Measurements from ENCODE around the gene ZRANB1.

The ZRANB1 gene

DNA sequence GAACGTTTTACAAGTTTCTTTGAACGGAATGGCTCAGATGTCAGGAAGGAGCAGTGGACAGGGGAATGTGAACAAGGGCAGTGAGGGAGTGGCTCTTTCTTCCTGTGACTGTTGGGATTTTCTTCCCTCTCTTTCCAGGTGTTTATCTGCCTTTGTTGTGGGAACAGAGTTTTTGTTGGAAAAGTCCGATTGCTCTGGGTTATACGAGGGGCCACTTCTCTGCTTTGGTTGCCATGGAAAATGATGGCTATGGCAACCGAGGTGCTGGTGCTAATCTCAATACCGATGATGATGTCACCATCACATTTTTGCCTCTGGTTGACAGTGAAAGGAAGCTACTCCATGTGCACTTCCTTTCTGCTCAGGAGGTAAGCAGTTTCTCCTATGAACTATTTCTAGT lies 41.4 kb downstream of the ZRANB1 start:
- Histone ChIP-seq H3K27me3 (ENCODE audit: insufficient read depth, low read length) (no peaks in the 10 kb centered on the region), H3F3A (ENCODE audit: insufficient read depth, low read length) (no peaks in the 10 kb centered on the region), H3K27ac (ENCODE audit: low read depth, low read length, poor library complexity, severe bottlenecking) (no peak overlapping the region), H3K9me2 (ENCODE audit: low read depth, low read length) (no peaks in the 10 kb centered on the region), H4K20me1 (ENCODE audit: insufficient read depth, low read length) (no peaks in the 10 kb centered on the region), H3K4me3 (ENCODE audit: low read depth, low read length, poor library complexity, severe bottlenecking) (no peak overlapping the region), H3K9me3 (ENCODE audit: low read length) (no peaks in the 10 kb centered on the region), H3K4me2 (ENCODE audit: low read length) (no peak overlapping the region), H3K9ac (ENCODE audit: low read length) (no peak overlapping the region), H2AFZ (ENCODE audit: low read length) (no peak overlapping the region), H3K36me3 (ENCODE audit: insufficient read depth, low read length) (peaks cover 56% of the 10 kb centered on the region), H3K79me2 (ENCODE audit: insufficient read depth, low read length) (no peaks in the 10 kb centered on the region), H3K4me1 (ENCODE audit: insufficient read depth, low read length, severe bottlenecking) (no peaks in the 10 kb centered on the region)
- TF ChIP-seq, protein P1, sequence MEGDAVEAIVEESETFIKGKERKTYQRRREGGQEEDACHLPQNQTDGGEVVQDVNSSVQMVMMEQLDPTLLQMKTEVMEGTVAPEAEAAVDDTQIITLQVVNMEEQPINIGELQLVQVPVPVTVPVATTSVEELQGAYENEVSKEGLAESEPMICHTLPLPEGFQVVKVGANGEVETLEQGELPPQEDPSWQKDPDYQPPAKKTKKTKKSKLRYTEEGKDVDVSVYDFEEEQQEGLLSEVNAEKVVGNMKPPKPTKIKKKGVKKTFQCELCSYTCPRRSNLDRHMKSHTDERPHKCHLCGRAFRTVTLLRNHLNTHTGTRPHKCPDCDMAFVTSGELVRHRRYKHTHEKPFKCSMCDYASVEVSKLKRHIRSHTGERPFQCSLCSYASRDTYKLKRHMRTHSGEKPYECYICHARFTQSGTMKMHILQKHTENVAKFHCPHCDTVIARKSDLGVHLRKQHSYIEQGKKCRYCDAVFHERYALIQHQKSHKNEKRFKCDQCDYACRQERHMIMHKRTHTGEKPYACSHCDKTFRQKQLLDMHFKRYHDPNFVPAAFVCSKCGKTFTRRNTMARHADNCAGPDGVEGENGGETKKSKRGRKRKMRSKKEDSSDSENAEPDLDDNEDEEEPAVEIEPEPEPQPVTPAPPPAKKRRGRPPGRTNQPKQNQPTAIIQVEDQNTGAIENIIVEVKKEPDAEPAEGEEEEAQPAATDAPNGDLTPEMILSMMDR (IDR thresholded peaks at IDR 0.05; ENCODE audit: low read length): no peak
- no peak for TF ChIP-seq EZH2 (IDR thresholded peaks at IDR 0.05; ENCODE audit: borderline replicate concordance, low read length)

DNA sequence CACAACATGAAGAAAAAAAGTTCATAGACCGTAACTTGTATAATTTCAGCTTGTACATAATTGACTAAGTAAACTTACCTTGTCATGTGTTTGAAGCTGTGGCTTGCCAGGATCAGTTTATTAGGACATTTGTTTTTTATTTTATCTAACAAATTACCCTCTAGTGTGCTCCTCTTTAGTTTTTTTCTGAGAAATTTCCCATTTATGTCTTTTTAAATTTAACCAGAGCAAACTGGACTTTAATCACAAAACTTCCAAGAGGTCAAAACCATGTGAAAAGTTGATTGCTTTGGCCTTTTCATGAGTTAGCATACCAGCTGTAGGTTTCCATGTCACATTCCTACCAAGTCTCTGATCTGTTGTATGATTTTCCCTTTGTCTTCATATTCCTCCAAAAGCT lies 42.5 kb downstream of the ZRANB1 start:
- no peak overlapping the region for H3K4me2 ChIP-seq (ENCODE audit: low read length)

DNA sequence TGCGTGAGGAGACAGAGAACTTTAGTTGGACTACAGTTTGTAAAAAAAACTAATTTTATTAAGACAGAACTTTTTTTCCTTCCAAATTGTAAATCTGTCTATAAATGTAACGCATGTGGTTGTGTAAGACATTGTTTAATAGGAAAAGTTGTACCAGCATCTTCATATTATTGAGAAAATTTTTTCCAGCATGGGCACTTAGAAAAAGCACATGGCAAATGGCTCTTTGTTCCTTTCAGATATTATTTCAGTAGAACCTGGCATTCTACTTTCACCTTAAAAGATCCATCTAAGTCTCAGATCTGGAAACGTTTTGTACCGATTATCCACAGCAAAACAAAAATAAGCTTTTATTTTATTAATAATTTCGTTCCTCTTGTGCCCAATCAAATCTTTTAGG lies 43.2 kb downstream of the ZRANB1 start:
- Histone ChIP-seq H3K4me1 (ENCODE audit: insufficient read depth, low read length, severe bottlenecking) (peaks cover 4% of the 10 kb centered on the region), H3F3A (ENCODE audit: insufficient read depth, low read length) (no peaks in the 10 kb centered on the region)

More for the DNA sequence above, 42.5 kb downstream of the ZRANB1 start:
- H3K4me3 ChIP-seq (ENCODE audit: low read depth, low read length, poor library complexity, severe bottlenecking): no peak overlapping the region
- H3K9me3 ChIP-seq (ENCODE audit: low read length): no peaks in the 10 kb centered on the region
- H3K27ac ChIP-seq (ENCODE audit: low read depth, low read length, poor library complexity, severe bottlenecking): no peak overlapping the region
- no peak overlapping the region for H2AFZ ChIP-seq (ENCODE audit: low read length)
- no peaks in the 10 kb centered on the region for H3K79me2 ChIP-seq (ENCODE audit: insufficient read depth, low read length)
- peaks cover under 1% of the 10 kb centered on the region for H3K4me1 ChIP-seq (ENCODE audit: insufficient read depth, low read length, severe bottlenecking)
- peaks cover 56% of the 10 kb centered on the region for H3K36me3 ChIP-seq (ENCODE audit: insufficient read depth, low read length)
- TF ChIP-seq, protein P1 (IDR thresholded peaks at IDR 0.05; ENCODE audit: low read length): no peak
- TF ChIP-seq EZH2 (IDR thresholded peaks at IDR 0.05; ENCODE audit: borderline replicate concordance, low read length): no peak
- H3K9ac ChIP-seq (ENCODE audit: low read length): no peak overlapping the region
- no peaks in the 10 kb centered on the region for H4K20me1 ChIP-seq (ENCODE audit: insufficient read depth, low read length)
- H3F3A ChIP-seq (ENCODE audit: insufficient read depth, low read length): no peaks in the 10 kb centered on the region
- H3K9me2 ChIP-seq (ENCODE audit: low read depth, low read length): no peaks in the 10 kb centered on the region
- H3K27me3 ChIP-seq (ENCODE audit: insufficient read depth, low read length): no peaks in the 10 kb centered on the region

More for the DNA sequence above, 43.2 kb downstream of the ZRANB1 start:
- Histone ChIP-seq H3K9me2 (ENCODE audit: low read depth, low read length) (no peaks in the 10 kb centered on the region), H3K4me3 (ENCODE audit: low read depth, low read length, poor library complexity, severe bottlenecking) (no peak overlapping the region), H3K9me3 (ENCODE audit: low read length) (no peaks in the 10 kb centered on the region), H3K4me2 (ENCODE audit: low read length) (no peak overlapping the region), H3K79me2 (ENCODE audit: insufficient read depth, low read length) (no peaks in the 10 kb centered on the region), H4K20me1 (ENCODE audit: insufficient read depth, low read length) (no peaks in the 10 kb centered on the region), H3K27me3 (ENCODE audit: insufficient read depth, low read length) (no peaks in the 10 kb centered on the region), H2AFZ (ENCODE audit: low read length) (no peak overlapping the region), H3K9ac (ENCODE audit: low read length) (no peak overlapping the region), H3K36me3 (ENCODE audit: insufficient read depth, low read length) (peaks cover 56% of the 10 kb centered on the region), H3K27ac (ENCODE audit: low read depth, low read length, poor library complexity, severe bottlenecking) (no peak overlapping the region)
- TF ChIP-seq EZH2 (IDR thresholded peaks at IDR 0.05; ENCODE audit: borderline replicate concordance, low read length): no peak
- TF ChIP-seq, protein P1 (IDR thresholded peaks at IDR 0.05; ENCODE audit: low read length): no peak

Data from OCI-LY1 (cell line).